Loucy (cell line): ENCODE results near the gene LIG1.

Source experiments
- CTCF ChIP-seq: fragments of 200-600 bp; sonication (generic); conservative IDR thresholded peaks from 2 replicates; pipeline ENCODE4 v1.5.1; 2014; ENCODE audit warnings: mild to moderate bottlenecking, antibody characterized with exemption, low read length
- EZH2phosphoT487 ChIP-seq: fragments of 200-600 bp; IDR thresholded peaks from 2 replicates; pipeline ENCODE4 v1.6.1; 2018; ENCODE audit warnings: antibody characterized with exemption, mild to moderate bottlenecking, moderate library complexity, borderline replicate concordance

DNA sequence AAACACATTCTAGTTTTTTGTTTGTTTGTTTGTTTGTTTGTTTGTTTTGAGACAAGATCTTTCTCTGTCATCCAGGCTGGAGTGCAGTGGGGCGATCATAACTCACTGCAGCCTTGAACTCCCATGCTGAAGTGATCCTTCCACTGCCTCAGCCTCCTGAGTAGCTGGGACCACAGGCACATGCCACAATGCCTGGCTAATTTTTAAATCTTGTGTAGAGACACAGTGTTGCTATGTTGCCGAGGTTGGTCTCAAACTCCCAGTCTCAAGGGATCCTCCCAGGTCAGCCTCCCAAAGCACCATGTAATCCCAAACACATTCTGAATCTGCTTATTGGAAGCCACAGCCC, 75.3 kb downstream of the LIG1 start:
- TF ChIP-seq CTCF (no peak), EZH2phosphoT487 (no peak)
